Hepatocyte (in vitro differentiated cells): ENCODE data around the gene RALGPS2. TPM values are rescaled to one million over a fixed set of nuclear protein-coding genes. Genes with fewer than 3 reads are reported as not detected.

Experiments used
- DNase-seq: peaks from one replicate; pipeline ENCODE4 v3.0.0-alpha.2; 2016; ENCODE audit warnings: low spot score
- H2AFZ ChIP-seq: fragments of 200-600 bp; sonication (generic); 2 replicates; pipeline ENCODE4 v1.6.0; 2016; ENCODE audit warnings: antibody characterized with exemption, mild to moderate bottlenecking
- H3K27ac ChIP-seq: fragments of 200-600 bp; sonication (generic); 2 replicates; pipeline ENCODE4 v1.5.1; 2016; ENCODE audit warnings: mild to moderate bottlenecking
- H3K27me3 ChIP-seq: fragments of 200-600 bp; sonication (generic); 2 replicates; pipeline ENCODE4 v1.6.1; 2016
- H3K36me3 ChIP-seq: fragments of 200-600 bp; sonication (generic); replicated peaks from 2 replicates; pipeline ENCODE4 v1.5.1; 2016; ENCODE audit warnings: low read depth; ENCODE audit not compliant: insufficient read depth
- H3K4me1 ChIP-seq: fragments of 200-600 bp; sonication (generic); 2 replicates; pipeline ENCODE4 v1.5.1; 2016; ENCODE audit warnings: mild to moderate bottlenecking, moderate library complexity; ENCODE audit not compliant: insufficient read depth
- H3K4me2 ChIP-seq: fragments of 200-600 bp; sonication (generic); 2 replicates; pipeline ENCODE4 v1.6.0; 2016
- H3K4me3 ChIP-seq: fragments of 200-600 bp; sonication (generic); 2 replicates; pipeline ENCODE4 v1.5.1; 2016; ENCODE audit warnings: mild to moderate bottlenecking
- H3K79me2 ChIP-seq: fragments of 200-600 bp; sonication (generic); 2 replicates; pipeline ENCODE4 v1.6.0; 2017; ENCODE audit warnings: mild to moderate bottlenecking
- H3K9me2 ChIP-seq: fragments of 200-600 bp; sonication (generic); replicated peaks from 2 replicates; pipeline ENCODE4 v1.6.0; 2017; ENCODE audit warnings: mild to moderate bottlenecking; ENCODE audit not compliant: insufficient read depth
- H3K9me3 ChIP-seq: fragments of 200-600 bp; sonication (generic); 2 replicates; pipeline ENCODE4 v1.5.1; 2016; ENCODE audit warnings: low read depth, mild to moderate bottlenecking
- H4K20me1 ChIP-seq: fragments of 200-600 bp; sonication (generic); 2 replicates; pipeline ENCODE4 v1.6.0; 2016; ENCODE audit warnings: mild to moderate bottlenecking; ENCODE audit not compliant: insufficient read depth, poor library complexity, severe bottlenecking
- EZH2 ChIP-seq: fragments of 200-600 bp; sonication (generic); IDR thresholded peaks from 2 replicates; pipeline ENCODE4 v1.6.1; 2016; ENCODE audit warnings: antibody characterized with exemption, mild to moderate bottlenecking, borderline replicate concordance
- EZH2phosphoT487 ChIP-seq: fragments of 200-600 bp; sonication (generic); IDR thresholded peaks from one replicate; pipeline ENCODE4 v1.6.1; 2018; ENCODE audit warnings: antibody characterized with exemption, mild to moderate bottlenecking, low read depth, moderate library complexity; ENCODE audit not compliant: unreplicated experiment, severe bottlenecking
- WGBS: methylation state at CpG from one replicate; pipeline ENCODE4 v1.1.6; 2016; ENCODE audit warnings: low lambda C conversion rate; ENCODE audit errors: missing lambda C conversion rate; 5-methylcytosine and 5-hydroxymethylcytosine counted together
- polyA plus RNA-seq: library from polyadenylated mRNA; unstranded; fragments of >200 nt; fragmentation: Nextera tagmentation; extraction: Ambion mirVana; gene quantifications from 2 replicates; pipeline ENCODE4 v1.2.1, GENCODE V29; 2016
- total RNA-seq: library from RNA; depleted of rRNA; stranded (reverse); fragments of >200 nt; gene quantifications from 2 replicates; pipeline ENCODE4 v1.2.3, GENCODE V29; 2014
- TF ChIP-seq, protein P1 (sequence below): fragments of 200-600 bp; sonication (generic); IDR thresholded peaks from 2 replicates; pipeline ENCODE4 v1.5.1; 2016; ENCODE audit warnings: antibody characterized with exemption, mild to moderate bottlenecking; ENCODE audit not compliant: poor library complexity

Gene RALGPS2
- total and polyA plus RNA-seq, 2 experiments from 2014 or later, result 9.3 to 35.4 TPM

DNA sequence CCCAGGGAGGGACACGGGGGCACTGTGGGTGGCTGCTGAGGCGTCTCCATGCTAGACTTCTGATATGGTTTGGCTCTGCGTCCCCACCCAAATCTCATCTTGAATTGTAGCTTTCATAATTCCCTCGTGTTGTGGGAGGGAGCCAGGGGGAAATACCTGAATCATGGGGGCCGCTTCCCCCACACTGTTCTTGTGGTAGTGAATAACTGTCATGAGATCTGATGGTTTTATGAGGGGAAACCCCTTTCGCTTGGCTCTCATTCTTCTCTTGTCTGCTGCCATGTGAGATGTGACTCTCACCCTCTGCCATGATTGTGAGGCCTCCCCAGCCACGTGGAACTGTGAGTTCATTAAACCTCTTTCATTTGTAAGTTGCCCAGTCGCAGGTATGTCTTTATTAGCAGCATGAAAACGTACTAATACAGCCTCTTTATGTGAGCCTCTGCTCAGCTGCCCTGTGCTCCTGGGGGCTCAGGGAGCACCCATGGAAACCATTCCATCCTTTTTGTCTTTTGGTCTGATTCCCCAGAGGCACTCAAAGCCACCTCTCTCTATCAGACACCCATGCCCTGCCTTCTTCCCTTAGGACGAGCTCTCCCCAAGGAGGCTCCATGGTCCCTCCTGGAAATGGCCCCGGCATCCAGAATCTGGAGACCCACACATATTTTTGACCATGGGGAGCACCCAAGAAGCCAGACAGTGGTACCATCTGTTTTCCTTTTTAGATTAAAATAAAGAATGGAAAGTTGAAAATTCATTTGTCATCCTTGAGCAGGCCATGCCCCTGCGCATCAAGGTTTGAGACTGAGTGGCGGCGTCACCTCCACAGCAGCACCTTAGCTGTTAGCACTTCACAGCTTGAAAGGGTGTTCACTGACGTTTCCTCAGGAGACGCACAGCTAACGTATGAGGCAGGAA lies 234.8 kb downstream of the RALGPS2 start:
- H3K9me3 ChIP-seq, result no peaks in the 10 kb centered on the region
- H3K4me1 ChIP-seq, result peaks cover 4% of the 10 kb centered on the region
- no peak overlapping the region for H3K27ac ChIP-seq
- H4K20me1 ChIP-seq, result no peaks in the 10 kb centered on the region
- H3K4me2 ChIP-seq, result no peak overlapping the region
- no peaks in the 10 kb centered on the region for H3K79me2 ChIP-seq
- H3K4me3 ChIP-seq, result no peak overlapping the region
- no peaks in the 10 kb centered on the region for H3K36me3 ChIP-seq
- no peaks in the 10 kb centered on the region for H3K9me2 ChIP-seq
- TF ChIP-seq EZH2 (no peak), EZH2phosphoT487 (no peak)
- TF ChIP-seq, protein P1, sequence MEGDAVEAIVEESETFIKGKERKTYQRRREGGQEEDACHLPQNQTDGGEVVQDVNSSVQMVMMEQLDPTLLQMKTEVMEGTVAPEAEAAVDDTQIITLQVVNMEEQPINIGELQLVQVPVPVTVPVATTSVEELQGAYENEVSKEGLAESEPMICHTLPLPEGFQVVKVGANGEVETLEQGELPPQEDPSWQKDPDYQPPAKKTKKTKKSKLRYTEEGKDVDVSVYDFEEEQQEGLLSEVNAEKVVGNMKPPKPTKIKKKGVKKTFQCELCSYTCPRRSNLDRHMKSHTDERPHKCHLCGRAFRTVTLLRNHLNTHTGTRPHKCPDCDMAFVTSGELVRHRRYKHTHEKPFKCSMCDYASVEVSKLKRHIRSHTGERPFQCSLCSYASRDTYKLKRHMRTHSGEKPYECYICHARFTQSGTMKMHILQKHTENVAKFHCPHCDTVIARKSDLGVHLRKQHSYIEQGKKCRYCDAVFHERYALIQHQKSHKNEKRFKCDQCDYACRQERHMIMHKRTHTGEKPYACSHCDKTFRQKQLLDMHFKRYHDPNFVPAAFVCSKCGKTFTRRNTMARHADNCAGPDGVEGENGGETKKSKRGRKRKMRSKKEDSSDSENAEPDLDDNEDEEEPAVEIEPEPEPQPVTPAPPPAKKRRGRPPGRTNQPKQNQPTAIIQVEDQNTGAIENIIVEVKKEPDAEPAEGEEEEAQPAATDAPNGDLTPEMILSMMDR, result no peak
- DNase-seq, result no peak
- H3K27me3 ChIP-seq, result no peaks in the 10 kb centered on the region
- no peak overlapping the region for H2AFZ ChIP-seq
- 91% methylated on average over 17 of the region's 17 CpGs for WGBS

DNA sequence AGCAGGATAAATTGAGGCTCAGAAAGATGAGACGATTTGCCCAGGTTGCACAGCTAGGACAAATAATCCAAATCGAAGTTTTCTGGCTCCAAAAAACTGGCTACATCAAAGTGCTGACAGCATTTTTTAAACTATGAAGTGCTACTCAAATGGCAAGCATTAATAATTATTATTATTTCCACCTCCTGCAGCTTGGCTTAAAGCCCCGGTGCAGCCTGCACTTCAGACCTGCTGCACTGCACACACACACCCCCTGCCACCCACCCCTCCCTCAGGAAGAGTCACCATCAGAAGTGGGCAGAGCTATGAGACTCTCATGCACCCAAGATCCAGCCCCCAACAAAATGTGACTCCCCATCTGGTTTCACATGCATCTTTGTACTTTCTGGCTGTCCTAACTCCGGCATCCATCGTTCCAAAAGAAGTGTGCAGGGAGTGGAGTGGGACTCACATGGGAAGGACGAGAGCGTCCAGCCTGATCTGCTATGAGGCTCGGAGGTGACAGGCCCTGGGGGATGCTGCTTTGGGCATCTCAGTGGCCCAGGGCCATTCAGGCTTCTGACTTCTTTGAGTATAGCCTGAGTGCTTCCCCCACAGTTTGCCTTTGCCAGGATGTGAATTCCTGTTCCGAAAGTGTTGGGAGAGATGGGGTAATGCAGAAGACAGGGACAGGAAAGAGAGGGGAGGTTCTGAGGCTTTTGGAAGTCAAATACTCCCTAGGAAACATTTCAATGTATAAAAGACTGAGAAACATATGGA lies 235.6 kb downstream of the RALGPS2 start:
- Histone ChIP-seq H2AFZ (no peak overlapping the region), H3K4me2 (no peak overlapping the region), H3K4me1 (peaks cover 4% of the 10 kb centered on the region), H3K27me3 (no peaks in the 10 kb centered on the region), H3K9me2 (no peaks in the 10 kb centered on the region), H3K79me2 (no peaks in the 10 kb centered on the region), H3K4me3 (no peak overlapping the region), H4K20me1 (no peaks in the 10 kb centered on the region), H3K27ac (no peak overlapping the region), H3K36me3 (no peaks in the 10 kb centered on the region), H3K9me3 (no peaks in the 10 kb centered on the region)
- 89% methylated on average over 9 of the region's 9 CpGs for WGBS
- no peak for TF ChIP-seq EZH2phosphoT487
- TF ChIP-seq, protein P1, result no peak
- TF ChIP-seq EZH2, result no peak
- DNase-seq, result no peak

DNA sequence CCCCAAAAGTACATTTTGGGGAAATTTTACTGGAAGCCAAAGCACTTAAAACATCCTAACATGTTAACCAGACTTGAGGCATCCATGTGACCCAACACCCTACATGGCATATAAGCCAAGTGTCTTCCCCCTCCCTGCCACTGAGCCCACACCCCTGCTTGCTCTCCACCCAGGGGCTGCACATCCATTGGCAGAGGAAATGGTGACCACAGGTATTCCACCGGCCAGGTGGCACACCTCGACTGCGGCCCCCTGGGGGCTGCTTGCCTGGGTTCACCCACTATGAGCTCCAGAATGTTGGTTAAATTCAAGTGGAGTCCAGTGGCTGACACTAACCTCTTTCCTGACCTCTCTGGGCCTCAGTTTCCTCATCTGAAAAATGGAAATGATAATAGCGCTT lies 236.3 kb downstream of the RALGPS2 start:
- Histone ChIP-seq H3K36me3 (no peaks in the 10 kb centered on the region), H3K4me2 (no peak overlapping the region), H4K20me1 (no peaks in the 10 kb centered on the region), H3K27me3 (no peaks in the 10 kb centered on the region), H3K4me3 (no peak overlapping the region), H3K27ac (no peak overlapping the region), H3K9me2 (no peaks in the 10 kb centered on the region), H3K79me2 (no peaks in the 10 kb centered on the region), H2AFZ (no peak overlapping the region), H3K9me3 (no peaks in the 10 kb centered on the region), H3K4me1 (peaks cover 4% of the 10 kb centered on the region)
- no peak for DNase-seq
- no peak for TF ChIP-seq EZH2
- TF ChIP-seq, protein P1, result no peak
- TF ChIP-seq EZH2phosphoT487, result no peak
- 93% methylated on average over 4 of the region's 4 CpGs for WGBS
